ENCODE measurements around the gene PRAMEF1.

PRAMEF1 gene

GRCh38 chr1:12763479-12763878 is 27.7 kb upstream of the PRAMEF1 start:
- no peak for DNase-seq (ENCODE audit: low read depth)
- TF ChIP-seq, protein P1, sequence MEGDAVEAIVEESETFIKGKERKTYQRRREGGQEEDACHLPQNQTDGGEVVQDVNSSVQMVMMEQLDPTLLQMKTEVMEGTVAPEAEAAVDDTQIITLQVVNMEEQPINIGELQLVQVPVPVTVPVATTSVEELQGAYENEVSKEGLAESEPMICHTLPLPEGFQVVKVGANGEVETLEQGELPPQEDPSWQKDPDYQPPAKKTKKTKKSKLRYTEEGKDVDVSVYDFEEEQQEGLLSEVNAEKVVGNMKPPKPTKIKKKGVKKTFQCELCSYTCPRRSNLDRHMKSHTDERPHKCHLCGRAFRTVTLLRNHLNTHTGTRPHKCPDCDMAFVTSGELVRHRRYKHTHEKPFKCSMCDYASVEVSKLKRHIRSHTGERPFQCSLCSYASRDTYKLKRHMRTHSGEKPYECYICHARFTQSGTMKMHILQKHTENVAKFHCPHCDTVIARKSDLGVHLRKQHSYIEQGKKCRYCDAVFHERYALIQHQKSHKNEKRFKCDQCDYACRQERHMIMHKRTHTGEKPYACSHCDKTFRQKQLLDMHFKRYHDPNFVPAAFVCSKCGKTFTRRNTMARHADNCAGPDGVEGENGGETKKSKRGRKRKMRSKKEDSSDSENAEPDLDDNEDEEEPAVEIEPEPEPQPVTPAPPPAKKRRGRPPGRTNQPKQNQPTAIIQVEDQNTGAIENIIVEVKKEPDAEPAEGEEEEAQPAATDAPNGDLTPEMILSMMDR (IDR thresholded peaks at IDR 0.05; ENCODE audit: low read depth, low read length, missing control alignments), result no peak
- in situ Hi-C loops (cut with HindIII; ENCODE audit: low sequenced_read_pairs), result no loop called here
- H3K4me3 ChIP-seq (ENCODE audit: low read depth, low read length), result no peak overlapping the region

GRCh38 chr1:12764016-12764415 is 27.2 kb upstream of the PRAMEF1 start:
- H3K4me3 ChIP-seq (ENCODE audit: low read depth, low read length), result no peak overlapping the region
- TF ChIP-seq, protein P1 (IDR thresholded peaks at IDR 0.05; ENCODE audit: low read depth, low read length, missing control alignments), result no peak
- in situ Hi-C loops (cut with HindIII; ENCODE audit: low sequenced_read_pairs), result no loop called here
- no peak for DNase-seq (ENCODE audit: low read depth)

DNA sequence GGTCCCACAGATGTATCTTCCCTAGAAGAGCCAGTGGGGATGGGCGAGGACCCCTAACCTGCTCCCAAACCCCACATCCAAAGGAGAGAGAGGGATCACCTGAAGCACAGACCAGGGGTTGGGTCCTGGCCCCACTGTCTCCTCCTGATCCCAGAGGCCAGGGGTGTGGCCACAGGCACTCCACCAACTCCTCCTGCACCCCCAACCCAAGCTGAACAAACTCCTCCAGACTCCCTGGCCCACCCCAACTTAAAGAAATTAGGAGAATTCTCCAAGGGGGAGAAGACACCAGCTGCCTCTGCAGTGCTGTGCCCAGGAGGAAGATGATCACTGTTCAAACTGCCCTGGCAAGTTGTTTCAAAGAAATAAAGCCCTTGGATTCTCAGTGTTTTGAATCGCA is 22.2 kb upstream of the PRAMEF1 start:
- TF ChIP-seq, protein P1 (IDR thresholded peaks at IDR 0.05; ENCODE audit: low read depth, low read length, missing control alignments), result no peak
- H3K4me3 ChIP-seq (ENCODE audit: low read depth, low read length), result no peak overlapping the region
- no peak for DNase-seq (ENCODE audit: low read depth)
- in situ Hi-C loops (cut with HindIII; ENCODE audit: low sequenced_read_pairs), result no loop called here

DNA sequence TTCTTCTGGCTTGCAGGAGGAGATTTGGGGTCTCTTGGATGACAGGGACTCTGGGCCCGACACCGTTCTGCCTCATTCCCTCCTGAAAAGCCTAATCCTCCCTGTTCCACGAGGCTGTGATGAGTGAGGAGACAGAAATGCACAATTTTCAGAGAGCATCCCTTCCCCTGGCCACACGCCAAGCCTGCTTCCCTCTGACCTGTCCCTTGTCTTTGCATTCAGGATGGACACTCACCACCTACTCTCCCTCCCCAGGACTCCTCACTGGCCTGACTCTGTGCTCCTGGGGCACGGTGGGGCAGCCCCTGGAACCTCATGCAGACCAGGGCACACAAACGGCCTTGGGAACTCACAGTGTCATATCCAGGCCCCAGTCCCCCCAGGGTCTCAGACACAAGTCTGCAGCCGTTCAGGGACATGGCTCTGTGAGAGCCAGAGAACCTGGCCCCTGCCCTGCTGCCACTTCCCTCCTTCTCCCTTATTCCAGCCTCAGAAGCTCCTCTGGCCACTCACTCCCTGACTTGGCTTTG is 21.2 kb upstream of the PRAMEF1 start:
- in situ Hi-C loops (cut with HindIII; ENCODE audit: low sequenced_read_pairs), result no loop called here
- TF ChIP-seq, protein P1 (IDR thresholded peaks at IDR 0.05; ENCODE audit: low read depth, low read length, missing control alignments), result no peak
- no peak overlapping the region for H3K4me3 ChIP-seq (ENCODE audit: low read depth, low read length)
- no peak for DNase-seq (ENCODE audit: low read depth)

- no peak overlapping the region for H3K4me3 ChIP-seq (ENCODE audit: low read depth, low read length)
- DNase-seq (ENCODE audit: low read depth), result no peak
- in situ Hi-C loops (cut with HindIII; ENCODE audit: low sequenced_read_pairs), result no loop called here
- TF ChIP-seq, protein P1 (IDR thresholded peaks at IDR 0.05; ENCODE audit: low read depth, low read length, missing control alignments), result no peak
Measured at GRCh38 chr1:12770620-12771019, 20.6 kb upstream of the PRAMEF1 start.

DNA sequence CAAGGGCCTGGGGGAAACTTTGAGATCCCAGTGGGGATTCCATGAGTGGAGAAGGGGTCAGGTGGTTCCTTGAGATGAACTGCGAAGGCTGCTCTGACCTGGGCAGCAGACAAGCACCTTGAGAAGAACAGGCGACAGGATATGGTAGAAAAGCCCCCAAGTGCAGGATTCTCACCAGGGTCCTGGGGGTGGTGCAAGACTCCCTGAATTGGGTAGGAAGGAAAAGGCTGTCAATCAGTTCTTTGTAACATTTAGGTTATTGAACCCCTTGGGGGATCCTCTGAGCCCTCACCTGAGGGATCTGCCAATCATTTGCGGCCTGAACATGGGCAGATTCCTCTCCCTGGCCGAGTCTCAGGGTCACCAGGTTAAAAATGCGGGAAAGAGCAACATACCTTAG is 20.0 kb upstream of the PRAMEF1 start:
- TF ChIP-seq, protein P1 (IDR thresholded peaks at IDR 0.05; ENCODE audit: low read depth, low read length, missing control alignments), result no peak
- no peak overlapping the region for H3K4me3 ChIP-seq (ENCODE audit: low read depth, low read length)
- in situ Hi-C loops (cut with HindIII; ENCODE audit: low sequenced_read_pairs), result no loop called here
- DNase-seq (ENCODE audit: low read depth), result no peak

DNA sequence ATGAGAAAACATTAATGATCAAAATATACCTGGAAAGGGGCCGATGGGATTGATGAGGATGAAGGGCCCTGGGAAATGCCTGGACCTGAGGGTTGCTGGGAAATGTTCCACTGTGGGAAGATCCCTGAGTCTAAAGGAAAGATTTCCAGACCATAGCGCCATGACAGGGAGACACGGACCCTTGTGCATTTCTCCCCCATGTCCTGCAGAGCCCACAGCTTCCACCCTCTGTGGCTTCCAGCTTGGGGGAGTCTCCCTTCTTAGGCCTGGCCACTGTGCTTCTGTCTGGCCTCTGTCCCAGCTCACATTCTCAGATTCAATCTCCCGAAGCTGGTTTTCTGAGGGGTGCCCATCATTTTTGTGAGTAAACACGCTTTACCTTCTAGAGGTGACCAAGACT is 18.7 kb upstream of the PRAMEF1 start:
- DNase-seq (ENCODE audit: low read depth), result no peak
- in situ Hi-C loops (cut with HindIII; ENCODE audit: low sequenced_read_pairs), result no loop called here
- H3K4me3 ChIP-seq (ENCODE audit: low read depth, low read length), result no peak overlapping the region
- TF ChIP-seq, protein P1 (IDR thresholded peaks at IDR 0.05; ENCODE audit: low read depth, low read length, missing control alignments), result no peak
